ENCODE data around the gene MORN1.

The MORN1 gene

DNA sequence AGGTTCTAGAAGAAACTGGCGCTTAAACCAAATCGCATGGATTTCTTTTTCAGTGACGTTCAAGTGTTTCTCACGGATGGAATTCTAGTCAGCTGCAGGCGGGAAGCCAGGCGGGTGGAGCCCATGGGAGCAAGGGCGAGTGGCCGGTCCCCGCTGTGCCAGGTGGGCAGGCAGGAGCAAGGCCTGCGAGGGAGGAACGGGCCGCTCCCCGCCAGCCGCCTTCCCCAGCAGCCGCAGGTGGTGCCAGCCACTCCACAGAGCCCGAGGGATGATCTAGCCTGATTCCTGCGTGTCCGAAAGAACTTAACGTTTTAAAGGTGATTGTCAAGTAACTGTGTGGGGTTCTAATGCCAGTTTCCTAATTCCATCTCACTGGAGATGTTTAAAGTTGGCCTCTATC, 11.9 kb upstream of the MORN1 start:
- DNase-seq, result no peak

DNA sequence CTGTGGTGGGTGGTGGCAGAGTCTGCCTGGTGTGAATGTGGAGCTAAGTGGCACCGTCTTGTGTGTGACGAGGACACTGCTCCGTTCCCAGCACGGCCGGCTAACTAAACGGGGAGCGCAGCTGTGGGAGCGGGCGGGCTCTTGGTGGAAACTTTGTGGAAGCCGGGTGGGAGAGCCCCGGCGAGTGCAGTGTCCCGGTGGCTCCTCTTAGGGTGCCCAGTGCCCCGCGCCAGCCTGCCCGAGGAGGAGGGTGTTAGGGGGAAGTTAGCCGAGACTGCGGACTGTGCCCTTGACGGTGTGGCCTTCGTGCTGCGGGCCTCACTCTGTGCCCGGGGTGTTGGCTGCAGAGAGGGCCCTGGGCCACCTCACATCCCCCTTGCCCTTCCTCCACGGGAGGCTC, 11.1 kb upstream of the MORN1 start:
- no peak for DNase-seq

DNA sequence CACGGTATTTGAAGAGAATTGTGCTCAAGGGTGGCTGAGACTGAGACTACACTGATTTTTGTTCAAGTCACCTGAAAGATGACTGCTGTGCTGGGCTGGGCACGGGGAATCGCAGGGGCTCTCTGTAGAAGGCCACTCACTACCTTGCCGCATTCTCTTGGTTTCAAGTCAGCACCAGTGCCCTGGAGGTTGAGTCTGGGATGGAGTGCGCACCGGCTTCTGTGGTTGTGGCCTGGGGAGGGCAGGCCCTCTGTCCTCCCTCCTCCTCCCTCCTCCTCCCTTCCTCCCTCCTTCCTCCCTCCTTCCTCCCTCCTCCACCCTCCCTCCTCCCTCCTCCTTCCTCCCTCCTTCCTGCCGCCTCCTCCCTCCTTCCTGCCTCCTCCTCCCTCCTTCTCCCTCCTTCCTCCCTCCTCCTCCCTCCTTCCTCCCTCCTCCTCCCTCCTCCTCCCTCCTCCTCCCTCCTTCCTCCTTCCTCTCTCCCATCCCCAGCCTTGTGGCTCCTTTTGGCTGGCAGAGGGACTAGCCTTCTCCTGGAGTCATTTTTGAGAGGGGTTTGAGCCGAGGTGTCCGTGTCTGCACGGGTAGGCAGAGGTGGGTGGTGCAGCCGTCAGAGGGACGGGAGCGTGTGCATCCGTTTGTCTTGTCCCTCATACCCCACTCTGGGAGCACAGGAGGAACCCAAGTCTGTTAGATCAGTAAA, 9.7 kb upstream of the MORN1 start:
- no peak for DNase-seq

DNA sequence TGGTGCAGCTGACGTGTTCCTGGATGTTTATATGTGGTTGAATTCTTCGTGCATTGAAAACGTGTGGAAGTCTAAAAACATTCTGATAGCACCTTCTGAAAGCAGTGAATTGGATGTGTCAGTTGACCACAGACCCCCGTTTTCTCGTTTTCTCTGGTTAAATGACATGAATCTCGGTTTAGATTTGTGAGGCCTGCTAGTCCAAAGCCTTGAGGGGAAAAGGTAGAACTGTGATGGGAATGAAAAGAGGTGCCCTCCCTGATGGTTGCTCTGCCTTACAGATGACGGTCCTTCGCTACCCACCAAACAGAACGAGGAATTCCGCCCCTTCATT, 9.2 kb upstream of the MORN1 start:
- DNase-seq, result no peak

DNA sequence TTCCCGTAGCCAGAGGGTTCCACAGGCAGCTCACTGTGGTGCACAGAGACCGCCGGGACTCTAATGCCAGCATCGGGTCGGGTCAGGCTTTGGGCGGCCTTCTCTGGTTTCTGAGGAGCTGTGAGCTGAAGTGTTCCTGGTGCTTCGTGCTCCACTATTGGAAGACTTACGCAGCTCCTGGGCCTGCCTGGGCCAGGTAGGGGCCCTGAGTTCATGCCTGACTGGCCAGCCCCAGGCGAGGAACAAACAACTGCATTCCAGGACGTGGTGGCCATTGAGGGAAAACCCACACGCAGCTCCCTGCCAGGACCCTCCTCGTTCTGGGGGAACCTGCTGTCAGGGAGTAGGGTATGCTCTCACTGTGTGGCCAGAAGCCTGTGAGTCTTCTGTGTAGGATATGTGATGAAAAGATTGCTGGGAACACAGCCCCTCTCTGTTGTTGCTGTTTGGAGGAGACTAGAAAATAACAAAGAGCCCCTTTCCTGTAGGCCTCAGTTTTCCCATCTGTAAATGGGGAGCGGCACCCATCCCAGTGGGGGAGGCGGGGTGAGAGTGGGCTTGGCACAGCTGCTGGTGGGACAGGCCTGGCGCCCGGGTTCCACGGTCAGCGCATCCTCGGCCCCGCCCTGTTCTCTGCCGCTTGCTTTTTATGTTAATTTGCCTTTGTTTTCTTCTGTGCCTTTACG, 8.7 kb upstream of the MORN1 start:
- DNase-seq, result no peak

DNA sequence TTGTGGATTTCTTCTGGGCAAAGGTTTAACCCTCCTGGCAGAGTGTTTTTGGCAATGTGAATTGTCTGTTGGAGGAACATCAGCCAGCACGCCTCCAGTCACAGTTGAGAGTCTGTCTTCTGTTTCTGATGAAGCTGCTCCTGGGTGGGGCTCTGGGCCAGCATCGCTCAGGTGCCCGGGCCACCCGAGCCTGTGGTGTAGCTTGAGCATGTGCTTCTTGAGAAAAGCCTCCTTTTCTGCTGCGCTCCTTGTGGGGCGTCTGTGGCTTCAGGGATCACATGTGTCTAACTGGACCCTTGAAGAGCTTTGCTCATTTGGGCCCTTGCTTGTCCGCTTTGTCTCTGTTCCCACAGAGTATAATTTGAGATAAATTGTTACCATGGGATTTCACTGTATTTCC, 7.5 kb upstream of the MORN1 start:
- DNase-seq, result no peak

DNA sequence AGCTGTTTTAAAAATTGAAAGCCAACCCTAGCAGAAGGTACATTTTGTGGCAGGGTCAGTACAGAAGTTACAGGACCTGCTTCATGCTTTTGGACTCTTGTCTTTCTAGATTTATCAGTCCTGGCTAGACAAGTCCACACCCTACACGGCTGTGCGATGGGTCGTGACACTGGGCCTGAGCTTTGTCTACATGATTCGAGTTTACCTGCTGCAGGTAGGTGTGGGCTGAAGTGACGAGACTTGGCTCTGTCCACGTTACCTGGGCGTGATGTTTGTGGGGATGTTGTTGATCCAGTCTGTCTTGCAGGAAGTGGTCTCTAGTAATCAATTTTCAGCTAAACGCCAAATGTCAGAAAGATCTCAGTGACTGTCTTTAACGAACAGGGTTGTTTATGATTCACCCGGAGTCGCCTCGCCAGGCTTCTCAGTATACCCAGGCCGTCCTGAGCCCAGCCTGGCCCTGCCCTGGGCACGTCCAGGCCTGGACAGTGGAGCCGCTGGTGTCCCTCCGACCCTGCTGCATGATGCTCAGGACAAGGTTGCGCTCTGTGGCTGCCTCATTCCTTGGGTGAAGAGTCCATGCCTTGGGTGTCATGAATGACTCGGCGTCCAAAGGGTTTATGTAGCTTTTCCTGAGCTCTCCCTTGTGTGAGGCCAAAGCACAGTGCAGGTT, 5.8 kb upstream of the MORN1 start:
- DNase-seq, result no peak

DNA sequence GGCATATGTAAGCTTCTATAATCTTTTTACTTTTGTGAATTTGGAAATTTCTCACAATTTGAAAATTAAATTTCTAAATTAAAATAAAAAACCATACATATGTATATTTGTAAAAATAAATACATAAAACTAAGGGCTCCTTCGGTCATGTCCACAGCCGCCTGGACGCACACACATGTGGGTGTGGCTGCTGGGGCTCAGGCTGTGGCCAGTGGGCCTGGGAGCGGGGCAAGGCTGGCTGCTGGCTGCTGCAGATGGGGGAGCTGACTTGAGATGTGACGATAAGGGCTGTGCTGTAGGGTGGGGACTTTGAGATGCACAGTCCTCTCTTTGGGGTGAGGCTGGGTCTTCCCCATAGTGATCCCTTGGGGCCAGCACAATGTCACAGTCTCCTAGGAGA, 5.1 kb upstream of the MORN1 start:
- no peak for DNase-seq

DNA sequence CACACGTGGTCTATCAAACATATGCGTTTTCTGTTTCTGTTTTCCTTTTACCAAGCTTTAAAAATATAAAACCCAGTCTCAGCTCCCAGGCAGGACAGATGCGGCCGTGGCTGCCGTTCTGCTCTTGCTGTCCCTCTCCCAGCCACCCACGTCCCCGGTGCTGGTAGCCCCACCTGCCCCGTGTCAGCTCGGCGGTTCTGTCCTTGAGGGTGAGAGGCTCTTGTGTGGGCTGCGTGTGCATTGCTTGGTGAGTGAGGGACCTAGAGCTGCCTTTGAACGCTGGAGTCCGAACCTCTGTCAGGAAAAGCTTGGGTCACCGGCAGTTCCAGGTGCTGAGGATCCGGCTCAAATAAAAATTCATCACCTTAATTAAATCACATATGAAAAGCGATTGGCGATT, 4.7 kb upstream of the MORN1 start:
- DNase-seq, result no peak

DNA sequence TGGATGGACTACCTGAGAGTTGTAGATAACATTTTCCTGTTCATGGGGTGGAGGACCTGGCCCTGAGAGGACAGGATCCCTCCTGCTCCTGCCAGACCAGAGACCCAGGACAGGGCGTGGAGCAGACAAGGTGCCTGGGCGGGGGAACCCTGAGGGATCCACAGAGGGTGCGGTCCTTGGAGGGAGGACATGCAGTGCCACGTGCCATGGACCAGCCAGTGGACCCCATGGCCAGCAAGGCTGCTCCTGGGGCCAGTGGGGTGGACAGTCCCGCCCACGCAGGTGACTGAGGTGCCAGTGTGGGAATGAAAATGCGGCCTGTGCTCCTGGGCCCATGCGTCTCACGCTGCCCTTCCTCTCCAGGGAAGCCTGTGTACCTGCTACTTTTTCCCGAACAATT, 3.9 kb upstream of the MORN1 start:
- no peak for DNase-seq

DNA sequence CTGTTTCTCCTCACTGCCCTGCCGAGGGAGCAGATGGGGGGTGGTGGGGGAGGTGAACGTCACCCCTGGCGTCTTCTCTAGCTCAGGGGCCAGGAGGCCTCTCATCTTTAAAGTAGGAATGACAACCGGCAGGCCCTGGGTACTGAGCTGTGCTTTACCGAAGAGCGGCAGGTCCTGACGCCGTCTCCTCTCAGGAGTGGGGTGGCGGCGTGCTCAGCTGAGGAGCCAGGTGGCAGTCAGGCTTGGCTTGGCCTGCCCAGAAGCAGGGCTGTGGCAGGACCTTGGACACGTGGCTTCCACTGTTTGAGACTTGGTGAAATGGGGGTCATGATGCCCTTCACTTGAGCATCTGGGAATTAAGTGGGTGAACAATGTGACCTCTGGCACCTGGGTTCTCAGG, 3.4 kb upstream of the MORN1 start:
- no peak for DNase-seq

DNA sequence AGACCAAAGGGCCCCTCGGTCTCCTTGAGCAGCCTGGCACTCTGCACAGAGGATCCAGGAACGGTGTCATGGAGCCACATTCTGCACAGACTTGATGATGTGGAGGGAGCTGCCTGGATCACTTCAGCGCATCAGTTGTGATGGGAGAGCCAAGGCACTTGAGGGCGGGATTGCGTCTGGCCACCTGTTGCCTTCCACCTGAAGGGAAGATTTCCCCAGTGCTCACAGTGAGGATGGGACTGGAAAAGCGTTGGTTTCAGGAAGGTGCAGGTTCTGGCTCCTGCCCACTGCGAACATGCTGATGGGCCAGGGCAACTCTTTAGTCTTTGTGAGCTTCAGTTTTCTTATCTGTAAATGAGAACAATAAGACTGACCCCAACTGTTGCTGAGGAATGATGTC, 2.9 kb upstream of the MORN1 start:
- no peak for DNase-seq

DNA sequence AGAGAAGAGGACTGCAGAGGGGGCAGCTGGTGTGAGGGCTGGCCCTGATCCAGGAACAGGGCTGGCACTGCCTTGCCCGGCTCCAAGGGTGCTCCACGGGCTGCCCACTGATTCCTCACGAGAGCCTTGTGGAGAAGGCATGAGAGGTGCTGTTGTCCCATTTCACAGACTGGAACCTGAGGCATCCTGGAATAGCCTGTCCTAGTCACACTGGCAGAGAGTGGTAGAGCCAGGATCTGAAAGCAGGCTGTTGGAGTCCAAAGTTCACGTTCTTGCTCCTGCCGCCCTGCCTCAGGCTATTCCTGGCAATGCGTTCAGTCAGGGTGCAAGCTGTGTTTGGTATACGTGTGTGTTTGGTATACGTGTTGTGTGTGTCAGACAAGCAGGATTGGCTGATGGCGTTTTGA, 2.1 kb upstream of the MORN1 start:
- DNase-seq, result no peak

DNA sequence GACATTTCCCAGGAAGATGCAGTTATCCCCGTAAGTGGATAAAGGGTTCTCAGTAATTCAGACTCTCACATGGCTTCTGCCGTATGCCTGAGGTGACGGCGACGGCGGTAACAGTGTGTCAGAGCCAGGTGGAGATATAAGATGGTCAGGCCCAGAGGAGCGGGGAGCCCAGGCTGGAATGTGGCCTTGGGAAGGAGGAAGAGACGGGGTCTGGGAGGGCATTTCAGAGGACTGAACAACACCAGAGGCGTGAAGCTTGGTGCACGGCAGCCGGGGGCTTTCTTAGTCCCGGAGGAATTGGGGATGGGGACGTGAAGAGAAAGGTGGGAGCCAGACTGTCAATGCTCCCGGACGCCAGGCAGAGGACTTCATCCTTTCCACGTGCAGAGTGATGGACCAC, 1.3 kb upstream of the MORN1 start:
- DNase-seq, result no peak

DNA sequence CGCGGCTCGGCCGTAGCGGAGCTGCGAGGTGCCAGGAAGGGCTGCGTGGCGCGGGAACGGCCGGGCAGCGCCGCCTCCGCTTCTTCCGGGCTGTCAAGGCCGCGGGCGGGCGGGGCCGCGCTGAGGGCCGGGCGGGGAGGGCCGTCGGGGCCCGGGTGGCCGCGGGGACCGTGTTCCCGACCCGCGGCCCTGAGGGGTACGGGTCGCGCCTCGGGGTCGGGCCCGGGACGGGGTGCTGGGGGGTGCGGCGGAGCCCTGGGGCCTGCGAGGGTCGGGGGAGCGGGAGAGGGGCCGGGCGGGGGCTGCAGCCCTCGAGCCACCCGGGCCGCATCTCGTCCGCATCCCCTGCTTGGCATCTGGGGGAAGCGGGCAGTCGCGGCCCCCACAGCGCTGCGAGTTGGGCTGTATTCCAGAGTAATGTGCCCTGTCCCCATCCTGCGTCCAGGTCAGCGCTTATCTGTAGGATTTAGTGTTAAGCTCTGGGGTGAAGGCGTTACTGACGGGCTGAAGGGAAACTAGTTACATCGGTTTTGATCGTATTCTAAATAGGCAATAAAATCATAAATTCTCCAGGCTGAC, 666 bp upstream of the MORN1 start:
- no peak for DNase-seq

DNA sequence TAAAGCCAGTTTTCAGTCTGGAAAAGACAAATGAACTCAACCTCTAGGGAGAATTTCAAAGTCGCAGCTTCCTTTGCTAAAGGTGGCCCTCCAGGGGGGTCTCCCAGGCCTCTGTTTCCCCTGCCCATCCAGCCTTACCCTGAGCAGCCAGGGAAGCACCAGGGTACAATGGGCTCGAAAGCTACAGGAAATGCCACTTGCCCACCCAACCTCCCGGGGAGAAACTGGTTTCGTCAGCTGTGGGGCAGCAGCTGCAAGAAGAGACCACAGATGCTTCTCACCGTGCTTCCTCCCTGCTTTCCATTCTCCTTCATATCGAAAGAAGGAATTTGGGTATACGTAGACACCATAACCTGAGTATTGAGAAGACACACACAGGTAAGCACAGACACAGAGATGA, 1.7 kb downstream of the MORN1 start:
- no peak for DNase-seq

DNA sequence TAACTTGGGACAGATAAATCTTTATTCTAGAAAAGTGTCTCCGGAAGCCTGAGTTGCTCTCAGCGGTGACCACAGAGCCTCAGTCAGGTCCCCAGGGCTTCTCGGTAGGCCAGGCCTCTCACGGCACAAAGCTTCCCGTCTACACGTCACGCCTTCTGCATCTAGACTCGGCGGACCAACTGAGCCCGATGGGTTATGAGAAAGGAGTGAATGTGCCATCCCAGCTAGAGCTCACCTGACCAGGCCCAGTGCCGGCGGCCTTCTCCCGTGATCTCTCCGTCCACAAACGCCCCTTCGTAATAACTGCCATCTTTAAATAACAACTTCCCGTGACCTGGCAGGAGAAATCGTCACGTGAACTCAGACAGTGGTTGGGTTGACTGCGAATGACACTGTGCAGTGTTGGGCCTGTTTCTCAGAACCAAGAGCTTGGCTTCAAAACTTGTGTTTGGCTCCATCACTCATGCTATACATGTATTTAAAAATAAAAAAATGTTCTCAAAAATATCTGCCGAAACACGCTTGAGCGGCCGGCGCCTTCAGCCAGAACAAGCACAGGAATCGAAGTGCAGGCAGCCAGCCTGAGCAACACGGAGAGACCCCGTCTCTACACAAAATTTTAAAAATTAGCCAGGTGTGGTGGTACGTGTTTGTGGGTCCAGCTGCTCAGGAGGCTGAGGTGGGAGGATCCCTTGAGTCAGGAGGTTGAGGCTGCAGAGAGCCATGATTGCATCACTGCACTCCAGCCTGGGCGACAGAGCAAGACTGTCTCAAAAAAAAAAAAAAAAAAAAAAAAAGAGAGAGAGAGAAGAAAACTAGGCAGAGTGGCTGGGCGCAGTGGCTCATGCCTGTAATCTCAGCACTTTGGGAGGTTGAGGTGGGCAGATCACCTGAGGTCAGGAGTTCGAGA, 3.1 kb downstream of the MORN1 start:
- DNase-seq, result no peak

DNA sequence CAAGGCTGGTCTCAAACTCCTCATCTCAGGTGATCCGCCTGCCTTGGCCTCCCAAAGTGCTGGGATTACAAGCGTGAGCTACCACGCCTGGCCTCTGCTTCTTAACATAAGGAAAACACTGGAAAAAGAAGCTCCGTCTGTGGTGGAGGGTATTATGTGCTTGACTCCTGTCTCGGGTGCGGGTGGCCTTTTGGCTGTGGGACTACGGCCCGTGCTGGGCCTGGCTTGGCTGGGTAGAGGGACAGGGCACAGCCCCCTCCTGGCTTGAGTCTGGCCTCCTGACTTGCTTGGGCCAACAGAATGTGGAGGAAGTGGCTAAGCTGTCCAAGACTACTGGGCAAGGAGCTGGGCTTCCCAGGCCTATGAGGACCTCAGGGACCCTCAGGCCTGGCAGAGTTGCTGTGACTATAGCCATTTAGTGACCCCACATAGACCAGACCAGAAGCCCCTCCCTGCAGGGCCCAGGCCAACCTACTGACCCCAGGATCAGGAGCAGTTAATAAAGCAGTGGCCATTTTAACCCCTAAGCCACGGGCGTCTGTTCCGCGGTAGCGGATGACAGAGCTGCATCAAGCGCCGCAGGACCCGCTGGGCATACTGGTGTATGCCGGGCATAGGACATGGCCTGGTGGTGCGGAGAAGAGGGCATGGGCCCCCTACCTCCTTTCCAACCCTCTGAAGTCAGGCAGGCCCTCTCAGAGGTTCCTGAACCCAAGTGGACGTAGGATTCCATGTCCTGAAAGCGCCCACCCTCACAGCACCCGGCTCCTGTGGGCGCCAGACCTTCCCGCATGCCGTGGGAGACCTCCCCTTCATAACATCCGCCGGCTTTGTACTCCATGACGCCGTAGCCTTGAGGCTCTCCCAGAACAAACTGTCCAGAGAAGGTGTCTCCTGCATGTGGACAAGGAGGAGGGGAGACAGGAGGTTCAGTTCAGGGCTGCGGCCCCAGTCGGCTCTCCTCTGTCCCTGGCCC, 4.4 kb downstream of the MORN1 start:
- no peak for DNase-seq

DNA sequence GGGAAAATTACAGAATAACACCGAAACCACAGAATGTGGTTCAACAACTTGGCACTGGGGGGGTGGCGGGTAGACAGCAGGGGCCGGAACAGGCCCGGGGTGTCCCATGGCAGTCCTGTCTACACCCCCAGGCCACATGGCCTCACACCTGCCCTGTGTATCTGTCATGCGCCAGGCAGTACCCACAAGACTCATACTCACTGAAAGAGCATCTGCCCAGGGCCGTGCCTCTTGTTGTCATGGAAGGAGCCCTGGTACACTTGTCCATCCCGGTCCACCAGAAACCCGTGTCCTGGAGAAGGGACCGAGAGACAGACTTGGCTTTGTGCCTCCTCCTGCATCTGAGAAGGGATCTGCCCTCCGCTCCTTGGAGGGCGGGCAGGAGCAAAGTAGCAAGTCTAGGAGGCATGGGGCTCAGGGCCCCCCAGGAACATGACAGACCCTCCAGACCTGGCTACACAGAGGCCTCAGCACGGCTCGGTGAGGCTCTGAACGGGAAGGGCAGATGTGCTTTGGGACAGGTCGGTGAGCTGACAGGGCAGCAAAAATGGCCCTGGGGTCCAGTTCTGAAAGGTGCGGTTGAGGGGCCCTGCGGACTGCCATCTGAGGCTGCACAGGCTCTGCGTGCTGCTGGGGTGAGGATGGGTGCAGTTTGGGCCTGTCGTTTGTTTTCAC, 5.6 kb downstream of the MORN1 start:
- DNase-seq, result no peak

DNA sequence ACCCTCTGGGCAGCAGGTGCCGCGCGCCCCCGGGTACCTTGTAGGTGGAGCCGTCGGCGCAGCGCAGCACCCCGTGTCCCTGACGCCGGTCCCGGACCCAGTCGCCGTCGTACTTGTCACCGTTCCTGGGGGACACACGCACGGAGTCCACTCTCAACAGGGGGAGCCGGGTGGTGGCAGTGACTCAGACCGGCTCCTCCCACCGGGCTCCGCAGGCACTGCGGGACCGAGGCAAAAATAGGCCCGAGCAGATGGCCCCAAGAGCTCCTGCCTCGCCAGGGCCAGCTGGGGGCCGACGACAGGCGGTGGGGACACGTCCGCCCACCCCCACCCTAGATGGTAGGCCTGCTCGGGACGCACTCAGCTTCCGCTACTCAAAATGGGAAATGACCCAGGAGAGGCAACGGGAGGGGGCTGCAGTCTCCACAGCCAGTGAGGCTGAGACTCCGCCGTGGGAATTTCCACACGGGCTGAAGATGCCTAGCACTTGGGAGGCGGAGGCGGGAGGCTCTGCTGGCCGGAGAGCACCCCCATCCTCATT, 6.3 kb downstream of the MORN1 start:
- DNase-seq, result no peak
